CD4-positive, alpha-beta memory T cell (primary cell): ENCODE measurements around the gene NKAIN2. TPM values are rescaled to one million over a fixed set of nuclear protein-coding genes. Genes with fewer than 3 reads are reported as not detected.

Experiments used
- CTCF ChIA-PET: fragments of 350-600 bp; sonication (Branson Sonifier 250); formaldehyde crosslinking; loops from one replicate; lab custom pipeline; 2021; ENCODE audit warnings: inconsistent platforms; ENCODE audit not compliant: partially characterized antibody; lab: Charles Lee
- POLR2A ChIA-PET: fragments of 350-600 bp; sonication (Branson Sonifier 250); formaldehyde crosslinking; loops from one replicate; lab custom pipeline; 2021; ENCODE audit not compliant: partially characterized antibody; lab: Charles Lee
- DNase-seq, 5 donors: peaks; one replicate each; pipeline versions ENCODE4 v3.0.0 to v3.0.0-alpha.2; 2020 to 2022; ENCODE audit warnings: mixed read lengths in 1 of 5
- H3K27ac ChIP-seq: one replicate; pipeline ENCODE4 v1.7.0; 2013; ENCODE audit warnings: low read depth, low read length
- H3K27me3 ChIP-seq: 2 replicates; pipeline ENCODE4 v1.7.0; 2013; ENCODE audit warnings: mild to moderate bottlenecking, low read length, moderate library complexity; ENCODE audit not compliant: insufficient read depth
- H3K36me3 ChIP-seq: 2 replicates; pipeline ENCODE4 v1.7.0; 2013; ENCODE audit warnings: mild to moderate bottlenecking, low read length, moderate library complexity; ENCODE audit not compliant: insufficient read depth
- H3K4me1 ChIP-seq: 2 replicates; pipeline ENCODE4 v1.7.0; 2013; ENCODE audit warnings: mild to moderate bottlenecking, low read length, moderate library complexity; ENCODE audit not compliant: insufficient read depth
- H3K4me3 ChIP-seq, 2 donors: one replicate each; pipeline ENCODE4 v1.7.0; 2013; ENCODE audit warnings: low read length in 2 of 2, mild to moderate bottlenecking in 1 of 2
- H3K9me3 ChIP-seq, 2 donors: one replicate each; pipeline ENCODE4 v1.7.0; 2013; ENCODE audit warnings: low read length in 2 of 2, control low read depth in 1 of 2; ENCODE audit not compliant: control insufficient read depth in 1 of 2
- H3K27ac Mint-ChIP-seq, 7 donors: one replicate each; pipeline ENCODE4 v1.8.0; 2020 to 2021; ENCODE audit warnings: mixed read lengths in 7 of 7, mild to moderate bottlenecking in 6 of 7, inconsistent platforms in 3 of 7, moderate library complexity in 3 of 7
- H3K27me3 Mint-ChIP-seq, 2 donors: one replicate each; pipeline ENCODE4 v1.8.0; 2020 to 2021; ENCODE audit warnings: mixed read lengths in 2 of 2
- H3K36me3 Mint-ChIP-seq, 2 donors: one replicate each; pipeline ENCODE4 v1.8.0; 2020 to 2021; ENCODE audit warnings: mixed read lengths in 2 of 2, inconsistent platforms in 1 of 2, mild to moderate bottlenecking in 1 of 2
- H3K4me1 Mint-ChIP-seq, 4 donors: one replicate each; pipeline ENCODE4 v1.8.0; 2020 to 2021; ENCODE audit warnings: mixed read lengths in 4 of 4, mild to moderate bottlenecking in 1 of 4
- H3K4me3 Mint-ChIP-seq, 8 donors: one replicate each; pipeline ENCODE4 v1.8.0; 2020 to 2021; ENCODE audit warnings: mixed read lengths in 8 of 8, mild to moderate bottlenecking in 7 of 8, moderate library complexity in 6 of 8, inconsistent platforms in 3 of 8
- H3K9me3 Mint-ChIP-seq, 8 donors: one replicate each; pipeline ENCODE4 v1.8.0; 2020 to 2021; ENCODE audit warnings: mixed read lengths in 8 of 8, mild to moderate bottlenecking in 5 of 8, inconsistent platforms in 3 of 8, moderate library complexity in 1 of 8
- intact Hi-C: fragments of 100-400 bp; cut with micrococcal nuclease; formaldehyde crosslinking; loops from one replicate; pipeline ENCODE4 v1.15.1; 2023
- polyA plus RNA-seq, 2 donors: library from polyadenylated mRNA; unstranded; fragments of 300-500 nt; fragmentation: Illumina TruSeq; gene quantifications; one replicate each; pipeline ENCODE4 v1.2.3, GENCODE V29; 2021
- total RNA-seq, 2 experiments: library from RNA; stranded (reverse); gene quantifications; one replicate each; pipeline ENCODE4 v1.2.3, GENCODE V29; 2021

Gene NKAIN2
- total and polyA plus RNA-seq, 4 experiments from 2014 or later = not detected

- Mint-ChIP-seq H3K36me3 (no peaks in the 10 kb centered on the region), H3K27me3 (no peaks in the 10 kb centered on the region), H3K4me3 (no peak overlapping the region), H3K9me3 (peaks cover 0 to 2% (median 0%) of the 10 kb centered on the region in 8 donors), H3K4me1 (no peaks in the 10 kb centered on the region), H3K27ac (no peak overlapping the region)
- intact Hi-C loops = no loop called here
- DNase-seq = no peak
- Histone ChIP-seq H3K27me3 (no peaks in the 10 kb centered on the region), H3K4me1 (no peaks in the 10 kb centered on the region), H3K4me3 (no peak overlapping the region), H3K27ac (no peak overlapping the region), H3K9me3 (no peaks in the 10 kb centered on the region), H3K36me3 (no peaks in the 10 kb centered on the region)
- ChIA-PET POLR2A (no interaction called here), CTCF (no interaction called here)
Observed at GRCh38 chr6:124599656-124600055, 796.0 kb downstream of the NKAIN2 start.

GRCh38 chr6:124604719-124605118, 801.1 kb downstream of the NKAIN2 start:
- H3K27me3 ChIP-seq = no peaks in the 10 kb centered on the region
- ChIA-PET POLR2A (no interaction called here), CTCF (no interaction called here)
- no peaks in the 10 kb centered on the region for H3K4me1 Mint-ChIP-seq
- H3K9me3 ChIP-seq = no peaks in the 10 kb centered on the region
- no peaks in the 10 kb centered on the region for H3K27me3 Mint-ChIP-seq
- no peak overlapping the region for H3K27ac ChIP-seq
- no peaks in the 10 kb centered on the region for H3K4me1 ChIP-seq
- intact Hi-C loops = no loop called here
- no peaks in the 10 kb centered on the region for H3K36me3 Mint-ChIP-seq
- peaks cover 0 to 4% (median 0%) of the 10 kb centered on the region in 8 donors for H3K9me3 Mint-ChIP-seq
- H3K27ac Mint-ChIP-seq = no peak overlapping the region
- H3K4me3 ChIP-seq = no peak overlapping the region
- H3K4me3 Mint-ChIP-seq = no peak overlapping the region
- H3K36me3 ChIP-seq = no peaks in the 10 kb centered on the region
- DNase-seq = no peak

GRCh38 chr6:124607119-124607627, 803.5 kb downstream of the NKAIN2 start:
- no peak overlapping the region for H3K4me3 Mint-ChIP-seq
- DNase-seq = no peak
- H3K27ac ChIP-seq = no peak overlapping the region
- no peaks in the 10 kb centered on the region for H3K27me3 ChIP-seq
- ChIA-PET CTCF (no interaction called here), POLR2A (no interaction called here)
- H3K27me3 Mint-ChIP-seq = no peaks in the 10 kb centered on the region
- no peaks in the 10 kb centered on the region for H3K36me3 ChIP-seq
- no peak overlapping the region for H3K4me3 ChIP-seq
- intact Hi-C loops = no loop called here
- H3K9me3 ChIP-seq = no peaks in the 10 kb centered on the region
- peaks cover 0 to 4% (median 0%) of the 10 kb centered on the region in 8 donors for H3K9me3 Mint-ChIP-seq
- no peaks in the 10 kb centered on the region for H3K4me1 Mint-ChIP-seq
- H3K36me3 Mint-ChIP-seq = no peaks in the 10 kb centered on the region
- H3K4me1 ChIP-seq = no peaks in the 10 kb centered on the region
- H3K27ac Mint-ChIP-seq = no peak overlapping the region

GRCh38 chr6:124613031-124613430, 809.4 kb downstream of the NKAIN2 start:
- H3K4me3 ChIP-seq = no peak overlapping the region
- H3K4me1 ChIP-seq = no peaks in the 10 kb centered on the region
- intact Hi-C loops = no loop called here
- H3K9me3 ChIP-seq = no peaks in the 10 kb centered on the region
- H3K27ac Mint-ChIP-seq = no peak overlapping the region
- H3K27ac ChIP-seq = no peak overlapping the region
- no peaks in the 10 kb centered on the region for H3K36me3 ChIP-seq
- no peak overlapping the region for H3K4me3 Mint-ChIP-seq
- POLR2A ChIA-PET = no interaction called here
- no peaks in the 10 kb centered on the region for H3K36me3 Mint-ChIP-seq
- H3K27me3 Mint-ChIP-seq = no peaks in the 10 kb centered on the region
- H3K9me3 Mint-ChIP-seq = peaks cover 0 to 3% (median 0%) of the 10 kb centered on the region in 8 donors
- CTCF ChIA-PET = interaction anchor here (0.6 kb wide), 1 partner anchor 58 kb away, joined by 3 read pairs; no protein-coding TSS in a partner anchor
- no peaks in the 10 kb centered on the region for H3K27me3 ChIP-seq
- no peak for DNase-seq
- H3K4me1 Mint-ChIP-seq = no peaks in the 10 kb centered on the region

- no peak for DNase-seq
Observed at GRCh38 chr6:124622351-124622750, 818.7 kb downstream of the NKAIN2 start.

GRCh38 chr6:124633655-124634054, 830.0 kb downstream of the NKAIN2 start:
- Mint-ChIP-seq H3K27me3 (no peaks in the 10 kb centered on the region), H3K4me1 (no peaks in the 10 kb centered on the region), H3K4me3 (no peak overlapping the region), H3K36me3 (no peaks in the 10 kb centered on the region), H3K9me3 (peaks cover 0 to 8% (median 4%) of the 10 kb centered on the region in 8 donors), H3K27ac (no peak overlapping the region)
- no peaks in the 10 kb centered on the region for H3K4me1 ChIP-seq
- no peak for DNase-seq
- no peak overlapping the region for H3K27ac ChIP-seq
- no peaks in the 10 kb centered on the region for H3K36me3 ChIP-seq
- intact Hi-C loops = no loop called here
- ChIA-PET CTCF (no interaction called here), POLR2A (no interaction called here)
- no peak overlapping the region for H3K4me3 ChIP-seq
- H3K9me3 ChIP-seq = no peaks in the 10 kb centered on the region
- no peaks in the 10 kb centered on the region for H3K27me3 ChIP-seq

More at GRCh38 chr6:124622351-124622750, 818.7 kb downstream of the NKAIN2 start:
- H3K9me3 Mint-ChIP-seq = no peaks in the 10 kb centered on the region
- H3K4me3 Mint-ChIP-seq = no peak overlapping the region
- ChIA-PET POLR2A (no interaction called here), CTCF (no interaction called here)
- no peaks in the 10 kb centered on the region for H3K9me3 ChIP-seq
- no peak overlapping the region for H3K27ac ChIP-seq
- no peaks in the 10 kb centered on the region for H3K36me3 ChIP-seq
- no peaks in the 10 kb centered on the region for H3K27me3 ChIP-seq
- H3K27me3 Mint-ChIP-seq = no peaks in the 10 kb centered on the region
- H3K4me1 Mint-ChIP-seq = no peaks in the 10 kb centered on the region
- H3K36me3 Mint-ChIP-seq = no peaks in the 10 kb centered on the region
- intact Hi-C loops = no loop called here
- H3K4me3 ChIP-seq = no peak overlapping the region
- H3K27ac Mint-ChIP-seq = no peak overlapping the region
- H3K4me1 ChIP-seq = no peaks in the 10 kb centered on the region

- DNase-seq = no peak
- no peak overlapping the region for H3K4me3 Mint-ChIP-seq
- H3K4me1 ChIP-seq = no peaks in the 10 kb centered on the region
- no peaks in the 10 kb centered on the region for H3K9me3 ChIP-seq
- no peaks in the 10 kb centered on the region for H3K36me3 ChIP-seq
- H3K27ac ChIP-seq = no peak overlapping the region
- ChIA-PET CTCF (no interaction called here), POLR2A (no interaction called here)
- H3K4me3 ChIP-seq = no peak overlapping the region
- peaks cover 0 to 4% (median 1%) of the 10 kb centered on the region in 8 donors for H3K9me3 Mint-ChIP-seq
- H3K36me3 Mint-ChIP-seq = no peaks in the 10 kb centered on the region
- no peaks in the 10 kb centered on the region for H3K4me1 Mint-ChIP-seq
- no peak overlapping the region for H3K27ac Mint-ChIP-seq
- intact Hi-C loops = no loop called here
- no peaks in the 10 kb centered on the region for H3K27me3 Mint-ChIP-seq
- no peaks in the 10 kb centered on the region for H3K27me3 ChIP-seq
Observed at GRCh38 chr6:124640432-124640831, 836.8 kb downstream of the NKAIN2 start.

GRCh38 chr6:124655866-124656265, 852.2 kb downstream of the NKAIN2 start:
- Mint-ChIP-seq H3K4me1 (no peaks in the 10 kb centered on the region), H3K36me3 (no peaks in the 10 kb centered on the region), H3K27ac (no peak overlapping the region), H3K27me3 (no peaks in the 10 kb centered on the region), H3K9me3 (peaks cover 0 to 5% (median 0%) of the 10 kb centered on the region in 8 donors), H3K4me3 (no peak overlapping the region)
- CTCF ChIA-PET = no interaction called here
- Histone ChIP-seq H3K9me3 (no peaks in the 10 kb centered on the region), H3K27me3 (no peaks in the 10 kb centered on the region), H3K27ac (no peak overlapping the region), H3K4me3 (no peak overlapping the region), H3K4me1 (no peaks in the 10 kb centered on the region), H3K36me3 (no peaks in the 10 kb centered on the region)
- intact Hi-C loops = no loop called here
- POLR2A ChIA-PET = no interaction called here
- no peak for DNase-seq
